ENCODE data around the gene SCG3.

SCG3 gene

DNA sequence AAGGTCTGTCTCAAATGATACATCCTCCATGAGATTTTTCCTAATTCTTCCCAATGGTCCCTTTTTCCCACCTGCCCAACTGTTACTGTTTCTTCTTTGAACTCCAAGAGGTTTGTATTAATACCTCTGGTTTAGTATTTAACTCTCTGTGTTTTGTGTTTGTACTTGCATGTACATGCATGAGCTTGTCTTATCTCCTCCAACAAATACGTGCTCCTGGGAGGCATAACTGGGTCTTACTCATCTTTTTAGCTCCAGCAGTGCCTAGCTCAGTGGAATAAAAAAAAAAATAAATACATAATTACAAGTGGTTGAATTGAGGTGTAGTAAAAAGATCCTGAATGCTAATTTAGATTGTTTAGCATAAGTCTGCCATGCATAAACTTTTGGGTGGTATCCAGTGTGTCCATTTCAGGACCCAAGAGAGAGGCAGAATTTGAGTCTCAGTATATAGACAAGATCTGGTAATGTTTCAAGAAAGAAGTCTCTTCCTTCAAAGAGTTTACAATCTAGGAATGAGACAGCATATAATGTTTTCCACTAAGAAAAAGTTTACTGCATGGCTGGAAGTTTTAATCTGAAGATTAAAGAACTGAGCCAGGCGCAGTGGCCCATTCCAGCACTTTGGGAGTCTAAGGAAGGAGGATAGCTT is 57.9 kb downstream of the SCG3 start:
- peaks cover 27% of the 10 kb centered on the region for H3K79me2 ChIP-seq (ENCODE audit: insufficient read depth, low read length)
- peaks cover 41% of the 10 kb centered on the region for H3K4me1 ChIP-seq (ENCODE audit: insufficient read depth, low read length, poor library complexity, severe bottlenecking)
- H3K9ac ChIP-seq (ENCODE audit: low read depth, low read length, poor library complexity, severe bottlenecking), result no peak overlapping the region
- no peak overlapping the region for H3K4me3 ChIP-seq (ENCODE audit: low read length, poor library complexity, severe bottlenecking)
- H4K20me1 ChIP-seq (ENCODE audit: insufficient read depth, low read length, poor library complexity, severe bottlenecking), result peaks cover 7% of the 10 kb centered on the region
- no peaks in the 10 kb centered on the region for H3K27me3 ChIP-seq (ENCODE audit: insufficient read depth, low read length, poor library complexity, severe bottlenecking)
- H3K9me3 ChIP-seq (ENCODE audit: insufficient read depth, low read depth, low read length), result no peaks in the 10 kb centered on the region
- no peaks in the 10 kb centered on the region for H3K9me2 ChIP-seq (replicated peaks; ENCODE audit: low read depth, low read length)
- H3F3A ChIP-seq (ENCODE audit: low read depth), result no peaks in the 10 kb centered on the region
- TF ChIP-seq EZH2phosphoT487 (IDR thresholded peaks at IDR 0.05; ENCODE audit: borderline replicate concordance) (no peak), CTCF (conservative IDR thresholded peaks at IDR 0.05; ENCODE audit: low read length) (no peak)
- H3K4me2 ChIP-seq (ENCODE audit: low read depth, low read length, poor library complexity, severe bottlenecking), result peak overlapping the region; percentile 76
- no peaks in the 10 kb centered on the region for H3K36me3 ChIP-seq (ENCODE audit: insufficient read depth, low read length)
- H2AFZ ChIP-seq (ENCODE audit: low read length), result no peak overlapping the region

DNA sequence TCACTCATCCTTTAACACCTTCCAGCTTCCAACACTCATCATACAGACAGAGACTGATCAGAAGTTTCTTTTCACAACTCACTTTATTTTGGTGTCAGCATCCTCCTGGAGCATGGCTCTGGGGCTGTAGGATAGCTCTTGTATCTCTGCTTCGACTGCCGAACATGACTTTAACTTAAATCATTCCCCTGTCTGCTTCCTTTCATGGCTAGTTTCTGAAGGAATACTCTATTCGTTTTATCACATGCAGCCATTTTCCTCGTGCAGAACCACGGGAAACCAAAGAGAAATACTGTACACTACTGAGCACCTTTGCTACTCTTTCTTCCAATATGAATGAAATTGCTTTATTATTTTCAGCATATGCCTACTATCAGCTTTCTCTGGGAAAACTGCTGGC is 68.0 kb downstream of the SCG3 start:
- H3K9me3 ChIP-seq (ENCODE audit: insufficient read depth, low read depth, low read length), result no peaks in the 10 kb centered on the region
- no peaks in the 10 kb centered on the region for H3K9me2 ChIP-seq (replicated peaks; ENCODE audit: low read depth, low read length)
- no peaks in the 10 kb centered on the region for H3F3A ChIP-seq (ENCODE audit: low read depth)
- no peaks in the 10 kb centered on the region for H3K27me3 ChIP-seq (ENCODE audit: insufficient read depth, low read length, poor library complexity, severe bottlenecking)
- H4K20me1 ChIP-seq (ENCODE audit: insufficient read depth, low read length, poor library complexity, severe bottlenecking), result no peaks in the 10 kb centered on the region
- no peak overlapping the region for H3K4me2 ChIP-seq (ENCODE audit: low read depth, low read length, poor library complexity, severe bottlenecking)
- H3K36me3 ChIP-seq (ENCODE audit: insufficient read depth, low read length), result no peaks in the 10 kb centered on the region
- H3K4me1 ChIP-seq (ENCODE audit: insufficient read depth, low read length, poor library complexity, severe bottlenecking), result peaks cover 30% of the 10 kb centered on the region
- no peak overlapping the region for H3K4me3 ChIP-seq (ENCODE audit: low read length, poor library complexity, severe bottlenecking)
- peaks cover 19% of the 10 kb centered on the region for H3K79me2 ChIP-seq (ENCODE audit: insufficient read depth, low read length)
- no peak for TF ChIP-seq EZH2phosphoT487 (IDR thresholded peaks at IDR 0.05; ENCODE audit: borderline replicate concordance)
- no peak overlapping the region for H3K9ac ChIP-seq (ENCODE audit: low read depth, low read length, poor library complexity, severe bottlenecking)
- H2AFZ ChIP-seq (ENCODE audit: low read length), result peak overlapping the region; percentile 21; the same call in 1 of the 2 replicates

DNA sequence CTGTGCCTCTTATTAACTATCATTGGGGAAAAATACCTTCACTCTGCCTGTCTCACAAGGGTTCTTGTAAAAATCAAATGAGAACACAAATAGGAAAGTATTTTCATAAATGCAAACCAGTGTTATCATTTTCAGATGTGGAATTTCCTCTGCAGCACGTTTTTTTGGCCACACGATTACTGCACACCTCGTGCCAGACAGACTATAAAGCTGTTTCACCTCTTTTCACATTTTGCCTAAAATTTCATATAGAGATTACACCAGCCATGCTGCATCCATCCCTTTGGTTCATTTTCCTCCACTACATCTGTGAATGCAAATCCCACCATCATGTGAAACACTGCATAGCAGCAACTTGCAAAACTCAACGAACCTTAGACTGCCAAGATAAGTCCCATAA is 68.9 kb downstream of the SCG3 start:
- TF ChIP-seq EZH2phosphoT487 (IDR thresholded peaks at IDR 0.05; ENCODE audit: borderline replicate concordance), result no peak
- TF ChIP-seq CTCF (conservative IDR thresholded peaks at IDR 0.05; ENCODE audit: low read length), result no peak
- Histone ChIP-seq H3K27me3 (ENCODE audit: insufficient read depth, low read length, poor library complexity, severe bottlenecking) (no peaks in the 10 kb centered on the region), H3K36me3 (ENCODE audit: insufficient read depth, low read length) (no peaks in the 10 kb centered on the region), H2AFZ (ENCODE audit: low read length) (peak overlapping the region; percentile 90), H3K9me2 (replicated peaks; ENCODE audit: low read depth, low read length) (no peaks in the 10 kb centered on the region), H3F3A (ENCODE audit: low read depth) (no peaks in the 10 kb centered on the region), H3K4me3 (ENCODE audit: low read length, poor library complexity, severe bottlenecking) (no peak overlapping the region), H3K4me2 (ENCODE audit: low read depth, low read length, poor library complexity, severe bottlenecking) (no peak overlapping the region), H4K20me1 (ENCODE audit: insufficient read depth, low read length, poor library complexity, severe bottlenecking) (no peaks in the 10 kb centered on the region), H3K9ac (ENCODE audit: low read depth, low read length, poor library complexity, severe bottlenecking) (no peak overlapping the region), H3K9me3 (ENCODE audit: insufficient read depth, low read depth, low read length) (no peaks in the 10 kb centered on the region), H3K4me1 (ENCODE audit: insufficient read depth, low read length, poor library complexity, severe bottlenecking) (peaks cover 32% of the 10 kb centered on the region), H3K79me2 (ENCODE audit: insufficient read depth, low read length) (peaks cover 21% of the 10 kb centered on the region)

Data from Loucy (cell line).